ENCODE data around the gene ALPK1. TPM values are rescaled to one million over a fixed set of nuclear protein-coding genes. Genes with fewer than 3 reads are reported as not detected.

The ALPK1 gene
- total RNA-seq, 1 donor from 2014 or later, result 40.1 TPM

GRCh38 chr4:112386071-112386470 lies 88.9 kb downstream of the ALPK1 start:
- TF ChIP-seq, protein P1, sequence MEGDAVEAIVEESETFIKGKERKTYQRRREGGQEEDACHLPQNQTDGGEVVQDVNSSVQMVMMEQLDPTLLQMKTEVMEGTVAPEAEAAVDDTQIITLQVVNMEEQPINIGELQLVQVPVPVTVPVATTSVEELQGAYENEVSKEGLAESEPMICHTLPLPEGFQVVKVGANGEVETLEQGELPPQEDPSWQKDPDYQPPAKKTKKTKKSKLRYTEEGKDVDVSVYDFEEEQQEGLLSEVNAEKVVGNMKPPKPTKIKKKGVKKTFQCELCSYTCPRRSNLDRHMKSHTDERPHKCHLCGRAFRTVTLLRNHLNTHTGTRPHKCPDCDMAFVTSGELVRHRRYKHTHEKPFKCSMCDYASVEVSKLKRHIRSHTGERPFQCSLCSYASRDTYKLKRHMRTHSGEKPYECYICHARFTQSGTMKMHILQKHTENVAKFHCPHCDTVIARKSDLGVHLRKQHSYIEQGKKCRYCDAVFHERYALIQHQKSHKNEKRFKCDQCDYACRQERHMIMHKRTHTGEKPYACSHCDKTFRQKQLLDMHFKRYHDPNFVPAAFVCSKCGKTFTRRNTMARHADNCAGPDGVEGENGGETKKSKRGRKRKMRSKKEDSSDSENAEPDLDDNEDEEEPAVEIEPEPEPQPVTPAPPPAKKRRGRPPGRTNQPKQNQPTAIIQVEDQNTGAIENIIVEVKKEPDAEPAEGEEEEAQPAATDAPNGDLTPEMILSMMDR (IDR thresholded peaks at IDR 0.05), result no peak
- H3K27ac ChIP-seq, result no peak overlapping the region
- ATAC-seq (no peak), DNase-seq (no peak)
- H3K36me3 ChIP-seq, result peaks cover 27% of the 10 kb centered on the region
- H3K9me3 ChIP-seq, result no peaks in the 10 kb centered on the region
- intact Hi-C loops (cut with DNase I), result no loop called here
- no peaks in the 10 kb centered on the region for H3K27me3 ChIP-seq (ENCODE audit: low read depth)
- no peak overlapping the region for H3K4me3 ChIP-seq
- no peaks in the 10 kb centered on the region for H3K4me1 ChIP-seq

GRCh38 chr4:112402098-112402497 lies 104.9 kb downstream of the ALPK1 start:
- no peaks in the 10 kb centered on the region for H3K9me3 ChIP-seq
- ATAC-seq (no peak), DNase-seq (no peak)
- H3K4me1 ChIP-seq, result no peaks in the 10 kb centered on the region
- intact Hi-C loops (cut with DNase I), result no loop called here
- no peaks in the 10 kb centered on the region for H3K36me3 ChIP-seq
- TF ChIP-seq, protein P1 (IDR thresholded peaks at IDR 0.05), result no peak
- H3K4me3 ChIP-seq, result no peak overlapping the region
- H3K27ac ChIP-seq, result no peak overlapping the region
- no peaks in the 10 kb centered on the region for H3K27me3 ChIP-seq (ENCODE audit: low read depth)

DNA sequence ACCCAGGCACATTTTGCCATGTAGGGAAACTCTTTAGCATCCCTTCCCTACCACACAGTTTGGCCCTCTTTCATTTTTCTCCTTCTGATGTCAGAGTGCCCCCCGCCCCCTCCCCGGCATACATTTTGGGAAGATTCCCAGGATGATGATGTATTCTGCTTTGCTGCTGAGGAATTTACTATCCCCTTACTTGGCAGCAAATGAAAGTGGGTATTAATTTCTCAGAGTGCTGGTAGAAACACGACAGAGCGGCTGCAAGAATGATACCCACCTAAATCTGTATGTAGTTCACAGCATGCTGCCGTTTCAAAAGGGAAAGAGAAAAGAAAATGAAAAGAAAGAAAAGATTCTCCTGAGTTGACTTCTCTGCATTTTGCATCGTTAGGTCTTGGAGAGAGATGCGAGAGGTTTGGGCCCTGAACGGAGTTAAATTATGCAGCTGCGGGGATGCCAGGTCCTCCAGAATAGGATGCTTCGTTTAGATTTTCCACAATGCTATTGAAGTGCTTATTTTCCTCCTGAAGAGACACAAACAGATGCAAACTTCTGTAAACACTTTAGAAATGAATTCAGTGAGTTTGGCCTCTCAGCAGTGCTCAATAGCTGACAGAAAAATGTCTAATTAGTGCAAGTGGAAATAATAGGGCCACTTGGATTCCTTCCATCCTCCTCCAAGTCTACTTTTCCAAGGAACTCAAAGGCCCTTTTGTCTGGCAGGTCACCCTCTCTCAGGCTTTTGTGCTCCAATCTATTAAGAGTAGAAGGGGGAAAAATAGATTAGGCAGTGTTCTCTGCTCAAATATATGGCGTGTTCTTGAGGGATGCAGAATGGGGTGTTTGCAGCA lies 106.2 kb downstream of the ALPK1 start:
- intact Hi-C loops (cut with DNase I), result no loop called here
- TF ChIP-seq, protein P1 (IDR thresholded peaks at IDR 0.05), result no peak
- Histone ChIP-seq H3K4me1 (no peaks in the 10 kb centered on the region), H3K27ac (no peak overlapping the region), H3K36me3 (no peaks in the 10 kb centered on the region), H3K4me3 (no peak overlapping the region), H3K27me3 (ENCODE audit: low read depth) (no peaks in the 10 kb centered on the region), H3K9me3 (no peaks in the 10 kb centered on the region)
- DNase-seq (no peak), ATAC-seq (no peak)

GRCh38 chr4:112410364-112410763 lies 113.2 kb downstream of the ALPK1 start:
- Histone ChIP-seq H3K4me3 (no peak overlapping the region), H3K4me1 (no peaks in the 10 kb centered on the region), H3K27me3 (ENCODE audit: low read depth) (no peaks in the 10 kb centered on the region), H3K9me3 (no peaks in the 10 kb centered on the region), H3K36me3 (peaks cover 35% of the 10 kb centered on the region), H3K27ac (no peak overlapping the region)
- ATAC-seq (no peak), DNase-seq (no peak)
- TF ChIP-seq, protein P1 (IDR thresholded peaks at IDR 0.05), result no peak
- intact Hi-C loops (cut with DNase I), result no loop called here

GRCh38 chr4:112410804-112411203 lies 113.6 kb downstream of the ALPK1 start:
- no peak overlapping the region for H3K27ac ChIP-seq
- no peak for DNase-seq
- no peaks in the 10 kb centered on the region for H3K9me3 ChIP-seq
- H3K27me3 ChIP-seq (ENCODE audit: low read depth), result no peaks in the 10 kb centered on the region
- no peak for ATAC-seq
- peaks cover 35% of the 10 kb centered on the region for H3K36me3 ChIP-seq
- H3K4me1 ChIP-seq, result no peaks in the 10 kb centered on the region
- TF ChIP-seq, protein P1 (IDR thresholded peaks at IDR 0.05), result no peak
- intact Hi-C loops (cut with DNase I), result no loop called here
- H3K4me3 ChIP-seq, result no peak overlapping the region
